GM21576 (cell line): ENCODE data around the gene TPPP3.

Experiments used
- ATAC-seq: cut with Tn5 transposase; IDR thresholded peaks from one replicate; pipeline ENCODE4 v1.9.1; 2021; ENCODE audit warnings: mild to moderate bottlenecking, moderate library complexity; ENCODE audit not compliant: unreplicated experiment

Gene TPPP3

DNA sequence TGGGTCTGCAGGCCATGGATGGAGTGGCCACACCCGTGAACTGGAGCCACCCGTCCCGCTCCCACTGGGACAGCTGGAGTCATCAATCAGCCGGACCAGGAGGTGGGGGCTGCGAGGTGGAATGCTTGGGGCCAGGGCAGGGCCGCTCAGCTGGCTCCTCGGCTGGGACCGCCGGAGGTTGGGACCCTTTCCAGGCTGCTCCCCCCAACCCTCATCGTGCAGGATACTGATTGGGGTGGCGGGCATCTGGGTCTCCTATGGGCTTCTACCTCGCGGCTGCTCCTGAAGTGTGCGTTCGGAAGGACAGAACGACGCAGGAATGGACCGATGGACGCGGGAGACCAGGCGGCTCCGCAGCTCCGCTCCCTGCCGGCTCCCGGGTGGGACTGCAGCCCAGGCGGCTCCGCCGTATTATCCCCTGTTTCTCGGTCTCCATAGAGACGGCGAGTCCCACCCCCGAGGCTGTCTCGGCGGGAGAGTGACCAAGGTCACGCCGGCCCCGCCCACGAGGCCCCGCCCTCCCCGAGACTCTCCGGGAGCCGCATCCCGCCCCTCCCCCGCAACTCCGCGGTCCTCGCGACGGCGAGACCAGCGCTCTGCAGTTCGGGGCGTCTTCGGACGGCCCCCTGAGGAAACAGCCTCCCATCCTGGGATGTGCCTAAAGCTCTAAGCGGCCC is at the start of gene TPPP3:
Gene TPPP3, minus strand, starts transcription at position 388 of the 677 bp plus-strand sequence. CDS start 2,387 bp downstream, outside the sequence.
- ATAC-seq, result no peak

GRCh38 chr16:67442581-67443255 is 49.4 kb upstream of the TPPP3 start:
- ATAC-seq, result no peak

DNA sequence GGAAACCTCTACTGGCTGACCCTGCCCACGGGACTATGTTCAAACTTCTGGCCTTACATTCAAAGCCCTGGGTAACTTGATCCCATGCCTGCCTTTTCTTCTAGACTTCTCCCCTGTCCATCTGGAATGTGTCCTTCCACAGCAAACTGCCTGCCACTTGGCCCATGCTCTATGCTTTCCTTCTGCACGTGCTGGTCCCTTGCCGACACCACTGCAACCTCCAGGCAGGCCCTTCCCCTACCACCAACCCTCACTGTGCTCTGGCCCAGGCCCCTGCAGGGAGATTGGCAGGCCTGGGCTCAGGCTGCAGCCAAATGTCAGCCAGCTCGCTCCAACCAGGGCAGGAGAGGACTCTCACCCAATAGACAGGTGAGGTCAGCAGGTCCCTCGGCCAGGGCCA is 48.6 kb upstream of the TPPP3 start:
- no peak for ATAC-seq

- no peak for ATAC-seq
Observed at GRCh38 chr16:67441271-67441753, 48.0 kb upstream of the TPPP3 start.

- no peak for ATAC-seq
Observed at GRCh38 chr16:67438824-67439393, 45.6 kb upstream of the TPPP3 start.

DNA sequence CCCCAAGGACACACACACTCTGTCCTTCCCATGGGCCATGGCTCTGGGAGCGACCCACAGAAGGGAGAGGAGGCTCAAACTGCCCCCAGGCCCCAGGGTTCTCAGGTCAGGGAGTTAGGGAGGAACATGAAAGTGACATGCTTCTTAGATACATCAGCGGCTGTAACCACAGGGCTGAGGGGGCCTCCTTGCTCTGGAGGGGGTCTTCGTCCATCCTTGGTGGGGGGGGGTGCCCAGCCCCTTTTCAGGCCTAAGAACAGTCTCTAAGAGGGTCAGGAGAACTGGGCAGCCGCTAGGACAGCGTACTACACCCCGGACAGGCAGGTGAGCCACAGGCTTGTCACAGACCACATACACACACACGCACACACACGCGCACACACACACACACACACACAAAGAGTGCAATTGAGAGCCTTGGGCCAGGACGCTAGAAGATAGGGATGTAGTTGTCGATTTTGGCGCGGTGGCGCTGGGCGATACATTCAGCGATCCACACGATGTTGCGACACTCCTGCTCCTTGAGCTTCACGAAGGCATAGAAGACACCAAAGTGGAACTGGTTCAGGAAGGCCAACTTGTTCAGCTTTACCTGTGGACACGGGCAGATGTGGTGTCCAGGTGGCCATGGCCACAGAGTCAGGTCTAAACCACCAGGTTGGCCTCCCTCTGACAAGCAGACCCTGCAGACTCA is 44.9 kb upstream of the TPPP3 start:
- ATAC-seq, result no peak

GRCh38 chr16:67437513-67437912 is 44.2 kb upstream of the TPPP3 start:
- no peak for ATAC-seq

DNA sequence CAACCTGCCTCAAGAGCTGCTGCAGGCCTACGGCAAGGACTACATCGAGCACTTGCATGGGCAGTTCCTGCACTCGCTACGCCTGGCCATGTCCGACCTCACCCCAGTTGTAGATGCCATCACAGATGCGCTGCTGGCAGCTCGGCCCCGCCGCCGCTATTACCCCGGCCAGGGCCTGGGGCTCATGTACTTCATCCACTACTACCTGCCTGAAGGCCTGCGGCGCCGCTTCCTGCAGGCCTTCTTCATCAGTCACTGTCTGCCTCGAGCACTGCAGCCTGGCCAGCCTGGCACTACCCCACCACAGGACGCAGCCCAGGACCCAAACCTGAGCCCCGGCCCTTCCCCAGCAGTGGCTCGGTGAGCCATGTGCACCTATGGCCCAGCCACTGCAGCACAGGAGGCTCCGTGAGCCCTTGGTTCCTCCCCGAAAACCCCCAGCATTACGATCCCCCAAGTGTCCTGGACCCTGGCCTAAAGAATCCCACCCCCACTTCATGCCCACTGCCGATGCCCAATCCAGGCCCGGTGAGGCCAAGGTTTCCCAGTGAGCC is 43.4 kb upstream of the TPPP3 start:
- ATAC-seq, result no peak

GRCh38 chr16:67435758-67436164 is 42.5 kb upstream of the TPPP3 start:
- no peak for ATAC-seq

- ATAC-seq, result no peak
Observed at GRCh38 chr16:67433131-67433719, 39.9 kb upstream of the TPPP3 start.

DNA sequence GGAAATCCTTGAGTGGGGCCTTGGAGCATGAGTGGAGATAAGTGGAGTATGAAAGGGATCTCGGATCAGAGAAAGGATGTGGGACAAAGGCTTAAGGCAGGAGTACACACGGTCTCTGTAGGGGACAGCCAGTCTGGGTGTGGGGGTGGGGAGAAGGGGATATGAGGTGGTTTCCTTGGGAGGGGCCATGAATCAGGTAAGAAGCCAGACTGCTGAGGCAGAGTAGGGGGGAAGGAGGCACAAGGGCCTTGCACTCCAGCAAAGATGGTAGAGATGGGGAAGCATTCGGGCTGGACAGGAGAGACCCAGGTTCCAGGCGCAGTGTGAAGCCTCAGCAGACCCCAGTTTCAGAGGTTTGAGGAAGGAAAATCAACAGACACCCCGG is 39.2 kb upstream of the TPPP3 start:
- no peak for ATAC-seq

DNA sequence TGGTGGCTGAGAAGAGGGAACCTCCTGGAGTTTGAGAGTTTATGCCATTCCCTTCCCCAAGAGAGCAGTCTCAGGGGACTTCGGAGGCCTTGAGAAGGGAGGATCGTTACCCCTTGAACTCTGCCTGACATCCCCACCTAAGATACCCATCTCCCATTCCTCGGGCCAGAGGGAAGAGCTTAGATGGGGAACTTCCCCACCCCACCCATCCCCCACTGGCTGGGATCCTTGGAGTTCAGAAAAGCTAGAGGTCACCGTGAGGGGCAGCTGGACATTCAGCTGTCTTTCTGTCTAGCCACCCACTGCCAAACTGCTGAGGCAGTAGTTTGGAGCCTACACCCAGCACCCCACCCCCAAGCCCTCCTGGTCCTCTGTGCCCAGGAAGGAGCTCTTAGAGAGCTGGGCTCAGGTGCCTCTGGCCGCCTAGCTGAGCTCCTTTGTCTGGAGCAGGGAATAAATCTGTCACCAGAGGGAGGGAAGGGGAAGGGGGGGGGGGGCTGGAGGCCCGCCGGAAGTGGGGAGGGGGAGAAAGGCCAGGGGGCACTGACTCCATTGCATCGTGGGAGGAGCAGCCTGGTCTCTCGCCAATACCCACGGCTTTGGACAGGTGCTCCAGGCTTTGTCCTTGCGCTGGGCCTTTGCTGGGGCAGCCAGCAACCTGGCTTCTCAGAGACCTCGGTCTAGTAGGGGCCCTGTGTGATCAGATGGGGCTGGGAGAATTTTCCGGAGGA is 38.6 kb upstream of the TPPP3 start:
- no peak for ATAC-seq

DNA sequence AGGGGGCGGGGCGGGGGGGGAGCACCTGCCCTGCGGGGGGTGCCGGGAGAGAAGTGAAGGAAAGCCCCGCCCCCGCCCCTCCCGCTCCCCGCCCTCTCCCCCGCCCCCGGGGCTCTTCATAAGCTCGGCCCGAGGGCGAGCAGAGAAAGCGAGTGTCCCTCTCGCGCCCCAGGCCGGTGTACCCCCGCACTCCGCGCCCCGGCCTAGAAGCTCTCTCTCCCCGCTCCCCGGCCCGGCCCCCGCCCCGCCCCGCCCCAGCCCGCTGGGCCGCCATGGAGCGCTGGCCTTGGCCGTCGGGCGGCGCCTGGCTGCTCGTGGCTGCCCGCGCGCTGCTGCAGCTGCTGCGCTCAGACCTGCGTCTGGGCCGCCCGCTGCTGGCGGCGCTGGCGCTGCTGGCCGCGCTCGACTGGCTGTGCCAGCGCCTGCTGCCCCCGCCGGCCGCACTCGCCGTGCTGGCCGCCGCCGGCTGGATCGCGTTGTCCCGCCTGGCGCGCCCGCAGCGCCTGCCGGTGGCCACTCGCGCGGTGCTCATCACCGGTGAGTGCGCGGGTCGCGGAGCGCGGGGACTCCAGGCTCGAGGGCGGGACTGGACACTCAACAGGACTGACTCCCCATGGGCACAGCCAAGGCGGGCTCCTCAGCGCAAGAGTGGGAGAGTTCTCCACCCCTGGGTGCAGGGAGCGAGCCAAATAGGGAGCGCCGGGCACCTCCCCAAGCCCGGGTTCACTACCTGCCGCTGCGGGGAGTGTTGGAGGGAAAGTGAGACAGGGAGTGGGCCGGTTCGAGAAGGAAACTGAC is 37.9 kb upstream of the TPPP3 start, which contains the start of gene HSD11B2:
Gene HSD11B2, plus strand, starts transcription at position 145 of the 798 bp plus-strand sequence. Its CDS starts 128 bp downstream, at position 273.
- ATAC-seq, result no peak

- no peak for ATAC-seq
Observed at GRCh38 chr16:67430504-67430976, 37.2 kb upstream of the TPPP3 start.

GRCh38 chr16:67429799-67430503 is 36.7 kb upstream of the TPPP3 start:
- no peak for ATAC-seq

- ATAC-seq, result no peak
Observed at GRCh38 chr16:67429053-67429798, 35.9 kb upstream of the TPPP3 start.

GRCh38 chr16:67428146-67428731 is 34.9 kb upstream of the TPPP3 start:
- no peak for ATAC-seq
